ENCODE data around the gene SESN3.
A peak's percentile ranks its signal among the peaks of the same experiment; 100 is the strongest.
"Not testable (repeated sequence)": the region's sequence is repeated elsewhere in the genome, so short reads cannot be mapped to it uniquely, and the experiment has no call there.

The SESN3 gene, protein sequence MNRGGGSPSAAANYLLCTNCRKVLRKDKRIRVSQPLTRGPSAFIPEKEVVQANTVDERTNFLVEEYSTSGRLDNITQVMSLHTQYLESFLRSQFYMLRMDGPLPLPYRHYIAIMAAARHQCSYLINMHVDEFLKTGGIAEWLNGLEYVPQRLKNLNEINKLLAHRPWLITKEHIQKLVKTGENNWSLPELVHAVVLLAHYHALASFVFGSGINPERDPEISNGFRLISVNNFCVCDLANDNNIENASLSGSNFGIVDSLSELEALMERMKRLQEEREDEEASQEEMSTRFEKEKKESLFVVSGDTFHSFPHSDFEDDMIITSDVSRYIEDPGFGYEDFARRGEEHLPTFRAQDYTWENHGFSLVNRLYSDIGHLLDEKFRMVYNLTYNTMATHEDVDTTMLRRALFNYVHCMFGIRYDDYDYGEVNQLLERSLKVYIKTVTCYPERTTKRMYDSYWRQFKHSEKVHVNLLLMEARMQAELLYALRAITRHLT

DNA sequence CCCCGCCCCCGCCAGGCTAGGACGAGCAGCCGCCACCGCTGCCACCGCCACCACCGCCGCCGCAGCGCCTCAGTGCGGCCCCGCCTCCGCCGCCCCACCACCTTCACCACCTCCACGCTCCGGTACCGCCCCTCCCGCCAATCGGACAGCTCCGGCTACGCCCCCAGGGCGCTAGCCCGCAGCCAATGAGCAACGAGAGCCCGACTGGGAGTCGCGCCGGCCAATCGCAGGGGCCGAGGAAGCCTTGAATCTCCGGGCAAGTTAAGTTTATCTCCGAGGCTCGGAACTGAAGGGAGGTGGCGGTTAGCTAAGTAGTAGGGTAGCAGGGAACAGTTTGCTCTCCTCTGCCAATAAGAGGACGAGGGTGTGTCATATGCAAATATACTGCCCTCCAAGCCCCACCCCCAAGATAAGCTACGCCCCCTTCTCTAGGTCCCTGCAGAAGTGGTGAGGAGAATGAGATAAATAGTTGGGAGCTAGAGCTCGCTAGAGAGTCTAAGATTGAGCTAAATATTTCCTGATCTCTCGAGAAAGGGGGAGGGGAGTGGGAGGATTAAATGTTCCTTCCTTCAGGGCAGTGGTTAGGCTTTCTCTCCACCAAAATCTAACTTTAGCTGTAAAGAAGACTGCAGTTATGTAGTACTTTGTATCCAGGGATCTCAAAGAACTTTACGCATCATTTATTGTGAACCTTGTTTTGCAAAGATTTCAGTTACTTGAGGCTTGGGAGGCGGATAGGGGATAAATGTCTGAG is at the start of gene SESN3:
Gene SESN3 (minus strand): TSS at position 76 of the 754 bp plus-strand sequence. CDS start 342 bp downstream, outside the sequence.
- peak; percentile 97 for DNase-seq (ENCODE audit: low read depth)

DNA sequence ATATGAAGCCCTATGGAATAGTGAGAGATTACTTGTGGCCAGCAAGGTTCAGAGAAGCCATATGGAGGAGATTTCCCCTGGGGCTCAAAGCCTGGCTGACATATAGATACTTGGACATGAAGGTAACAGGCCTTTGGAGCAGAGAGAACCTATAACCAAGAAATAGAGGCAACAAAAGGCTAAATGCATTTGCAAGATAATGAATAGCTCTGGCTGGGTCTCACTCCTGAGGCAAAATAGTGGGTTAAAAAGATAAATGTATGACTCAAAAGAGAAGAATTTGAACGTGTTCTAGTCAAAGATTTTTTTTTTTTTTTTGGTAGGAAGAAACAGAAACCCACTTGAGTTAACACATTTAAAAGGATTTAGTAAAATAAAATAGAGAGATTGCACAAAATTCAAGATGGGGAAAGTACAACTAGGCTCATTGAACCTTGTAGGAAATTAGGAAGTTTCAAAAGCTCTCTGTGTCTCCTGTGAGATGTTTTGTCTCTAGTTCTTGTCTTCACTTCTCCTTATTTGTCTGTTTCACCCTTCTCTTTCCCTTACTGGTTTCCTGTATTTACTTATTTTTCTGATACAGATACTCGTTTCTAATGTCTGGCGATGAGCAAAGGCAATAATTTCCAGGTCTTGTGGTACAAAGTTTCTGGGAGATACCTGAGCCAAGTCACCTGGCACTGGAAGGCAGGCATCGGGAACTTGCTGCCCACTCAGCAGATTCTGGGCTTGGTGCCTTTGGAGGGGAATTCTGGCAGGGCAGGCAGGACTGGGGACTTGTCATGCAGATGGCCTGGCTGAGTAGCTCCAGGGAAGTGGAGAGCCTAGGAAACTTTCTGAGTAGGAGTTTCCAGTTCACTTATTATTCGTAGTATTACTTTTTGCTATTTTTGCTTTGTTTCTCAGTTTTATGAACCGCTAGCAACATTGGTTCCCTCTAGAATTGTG is 49.2 kb upstream of the SESN3 start:
- DNase-seq (ENCODE audit: low read depth) = no peak

DNA sequence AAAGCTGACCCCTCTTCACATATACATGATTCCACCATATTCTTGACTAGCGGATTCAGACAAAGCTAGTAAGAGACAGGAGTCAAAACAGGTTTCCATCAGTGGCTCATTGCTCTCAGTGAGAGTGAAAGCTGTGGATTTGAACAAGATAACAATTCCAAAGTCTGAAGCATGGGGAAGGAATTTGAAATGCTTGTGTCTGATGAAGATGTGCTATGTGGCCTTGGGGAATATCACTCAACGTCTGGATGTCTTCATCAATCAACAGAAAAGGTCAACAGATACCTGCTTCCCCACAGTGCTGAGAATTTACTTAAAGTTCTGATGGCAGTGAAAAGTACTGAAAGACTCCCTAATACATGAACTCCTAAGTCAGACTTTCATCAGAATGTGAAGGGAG is 46.9 kb upstream of the SESN3 start:
- DNase-seq (ENCODE audit: low read depth) = no peak

DNA sequence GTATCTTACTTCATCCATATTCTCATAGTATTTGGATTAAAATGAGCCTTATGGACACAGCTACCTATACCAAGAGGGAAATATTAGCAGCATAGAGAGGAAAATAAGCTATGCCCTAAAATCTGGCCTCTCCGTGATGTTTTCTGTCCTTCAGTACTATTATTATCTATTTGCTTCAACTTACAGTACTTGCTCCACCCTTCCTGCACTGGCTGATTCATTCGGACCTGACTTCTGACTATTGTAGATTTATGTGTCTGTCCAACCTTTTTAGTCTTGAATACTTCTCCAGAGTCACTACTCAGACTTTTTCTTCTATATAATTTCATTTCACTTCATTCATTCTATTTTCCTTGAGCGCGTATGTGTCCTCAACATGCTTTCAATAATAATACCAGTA is 45.1 kb upstream of the SESN3 start:
- no peak for DNase-seq (ENCODE audit: low read depth)

DNA sequence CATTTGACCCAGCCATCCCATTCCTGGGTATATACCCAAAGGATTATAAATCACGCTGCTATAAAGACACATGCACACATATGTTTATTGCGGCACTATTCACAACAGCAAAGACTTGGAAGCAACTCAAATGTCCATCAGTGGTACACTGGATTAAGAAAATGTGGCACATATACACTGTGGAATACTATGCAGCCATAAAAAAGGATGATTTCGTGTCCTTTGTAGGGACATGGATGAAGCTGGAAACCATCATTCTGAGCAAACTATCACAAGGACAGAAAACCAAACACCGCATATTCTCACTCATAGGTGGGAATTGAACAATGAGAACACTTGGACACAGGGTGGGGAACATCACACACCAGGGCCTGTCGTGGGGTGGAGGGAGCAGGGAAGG is 42.6 kb upstream of the SESN3 start:
- not testable (repeated sequence) for DNase-seq (ENCODE audit: low read depth)

DNA sequence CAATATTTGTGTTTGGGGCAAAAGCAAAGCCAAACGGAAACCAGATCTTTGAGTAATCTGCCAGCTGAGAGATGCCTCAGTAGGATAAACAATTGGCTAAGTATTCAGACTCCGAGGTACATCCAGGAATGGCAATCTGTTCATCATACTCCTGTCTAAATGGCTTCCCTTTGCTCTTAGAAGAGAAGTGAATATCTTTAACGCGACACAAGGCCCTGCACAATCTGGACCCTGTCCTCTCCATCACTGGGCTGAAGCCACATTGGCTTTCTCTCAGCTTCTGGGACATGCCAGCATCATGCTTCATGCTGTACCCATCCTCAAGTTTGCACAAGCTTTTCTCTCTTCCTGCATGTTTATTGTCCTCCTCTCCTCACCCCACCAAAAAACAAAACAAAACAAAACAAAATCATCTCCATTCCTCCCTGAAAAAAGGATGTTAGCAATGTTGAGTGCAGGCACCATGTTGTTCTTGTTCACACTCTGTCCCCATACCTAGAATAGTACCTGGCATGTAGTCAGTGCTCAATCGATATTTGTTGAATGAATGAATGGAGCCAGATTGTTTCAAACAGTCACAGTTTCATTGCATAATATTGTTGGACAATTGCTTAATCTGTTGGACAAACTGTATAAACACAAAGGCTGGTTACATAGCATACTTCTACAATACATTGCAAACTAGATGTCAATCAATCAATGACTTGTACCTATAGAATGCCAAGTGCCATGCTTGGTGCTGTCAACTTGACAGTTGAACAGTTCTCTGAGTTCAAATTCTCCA is 38.2 kb upstream of the SESN3 start:
- no peak for DNase-seq (ENCODE audit: low read depth)

DNA sequence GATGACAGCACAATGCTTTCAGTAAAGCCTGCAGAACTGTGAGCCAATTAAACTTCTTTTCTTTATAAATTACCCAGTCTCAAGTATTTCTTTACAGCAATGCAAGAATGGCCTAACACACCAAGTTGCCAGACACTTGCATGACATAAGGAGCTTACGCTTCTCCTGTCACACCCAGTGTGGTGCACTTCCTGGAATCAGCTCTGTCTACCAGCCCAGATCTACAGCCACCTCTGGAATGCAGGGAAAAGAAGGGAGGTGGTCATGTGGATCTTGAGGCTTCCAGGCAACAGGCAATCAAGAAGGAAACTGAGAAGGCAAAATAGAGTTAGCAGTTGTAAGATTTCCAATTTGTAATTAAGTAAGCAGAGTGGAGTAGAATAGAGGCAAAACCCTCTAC is 37.4 kb upstream of the SESN3 start:
- DNase-seq (ENCODE audit: low read depth) = no peak

DNA sequence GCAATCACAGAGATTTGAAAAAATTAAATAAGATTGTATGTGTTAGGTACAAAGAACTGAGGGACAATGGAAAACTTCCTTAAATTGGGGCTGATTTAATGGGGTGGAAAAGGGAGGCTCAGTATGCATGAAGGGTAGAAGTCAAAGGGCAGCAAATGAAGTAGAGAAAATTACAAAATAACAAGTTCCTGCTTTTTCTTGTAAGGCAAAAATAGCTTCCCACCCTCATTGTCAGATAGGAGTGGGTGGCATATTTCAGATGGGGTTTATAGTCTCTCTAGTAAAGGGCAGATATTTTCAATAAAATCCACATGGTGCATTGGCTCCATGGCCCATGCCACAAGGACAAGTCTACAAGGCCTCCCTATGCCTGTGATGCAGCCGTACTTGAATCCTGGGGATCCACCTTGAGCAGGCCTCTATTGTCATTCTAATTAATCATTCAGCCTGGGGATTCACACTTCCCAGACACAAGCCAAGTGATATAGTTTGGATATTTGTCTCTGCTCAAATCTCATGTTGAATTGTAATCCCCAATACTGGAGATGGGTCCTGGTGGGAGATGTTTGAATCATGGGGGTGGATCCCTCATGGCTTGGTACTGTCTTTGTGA is 36.7 kb upstream of the SESN3 start:
- no peak for DNase-seq (ENCODE audit: low read depth)

DNA sequence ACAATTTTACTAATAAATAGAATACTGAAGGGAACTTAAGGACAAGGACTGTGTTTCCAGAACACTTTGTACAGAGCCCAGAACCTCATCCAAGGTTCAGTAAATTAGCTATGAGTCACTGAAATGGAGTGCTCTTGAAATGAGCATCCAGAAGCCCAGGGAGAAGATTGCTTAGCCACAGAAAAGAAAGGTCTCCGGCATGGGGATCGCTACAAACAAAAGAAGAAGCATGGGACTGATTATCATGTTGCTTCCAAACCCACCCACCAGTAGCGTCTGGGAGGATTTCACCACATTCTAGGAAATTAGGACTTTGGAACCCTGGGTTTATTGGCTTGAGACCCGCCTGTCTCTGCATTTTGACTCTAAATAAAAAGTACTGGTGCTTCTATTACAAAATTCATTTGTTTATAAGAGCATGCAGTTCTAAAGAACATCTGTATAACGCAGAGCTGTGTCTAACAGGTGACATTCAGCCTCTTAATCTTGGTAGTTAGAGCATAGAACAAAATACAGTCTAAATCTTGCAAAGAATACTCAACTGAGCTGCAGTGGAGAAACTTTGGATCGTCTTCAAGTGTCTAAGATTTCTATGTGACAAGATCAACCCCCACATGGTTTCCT is 35.9 kb upstream of the SESN3 start:
- no peak for DNase-seq (ENCODE audit: low read depth)

DNA sequence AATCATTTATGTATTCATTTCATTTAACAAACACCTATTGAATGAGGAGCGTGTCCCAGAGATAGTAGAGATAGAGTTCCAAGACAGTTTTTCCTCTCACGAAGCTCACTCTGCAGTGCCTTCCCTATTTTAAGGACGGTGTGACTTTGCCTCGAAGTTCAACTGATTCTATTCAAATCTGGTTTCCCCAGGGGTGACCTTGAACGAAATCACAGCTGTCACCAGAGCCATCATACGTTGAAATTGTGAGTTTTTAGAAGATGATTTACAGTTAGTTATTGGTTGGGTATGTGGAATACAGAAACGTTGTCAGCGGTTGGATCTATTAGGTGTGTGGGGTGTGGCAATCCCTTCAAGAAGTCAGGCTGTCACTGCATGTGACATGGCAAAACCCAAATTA is 33.9 kb upstream of the SESN3 start:
- no peak for DNase-seq (ENCODE audit: low read depth)

DNA sequence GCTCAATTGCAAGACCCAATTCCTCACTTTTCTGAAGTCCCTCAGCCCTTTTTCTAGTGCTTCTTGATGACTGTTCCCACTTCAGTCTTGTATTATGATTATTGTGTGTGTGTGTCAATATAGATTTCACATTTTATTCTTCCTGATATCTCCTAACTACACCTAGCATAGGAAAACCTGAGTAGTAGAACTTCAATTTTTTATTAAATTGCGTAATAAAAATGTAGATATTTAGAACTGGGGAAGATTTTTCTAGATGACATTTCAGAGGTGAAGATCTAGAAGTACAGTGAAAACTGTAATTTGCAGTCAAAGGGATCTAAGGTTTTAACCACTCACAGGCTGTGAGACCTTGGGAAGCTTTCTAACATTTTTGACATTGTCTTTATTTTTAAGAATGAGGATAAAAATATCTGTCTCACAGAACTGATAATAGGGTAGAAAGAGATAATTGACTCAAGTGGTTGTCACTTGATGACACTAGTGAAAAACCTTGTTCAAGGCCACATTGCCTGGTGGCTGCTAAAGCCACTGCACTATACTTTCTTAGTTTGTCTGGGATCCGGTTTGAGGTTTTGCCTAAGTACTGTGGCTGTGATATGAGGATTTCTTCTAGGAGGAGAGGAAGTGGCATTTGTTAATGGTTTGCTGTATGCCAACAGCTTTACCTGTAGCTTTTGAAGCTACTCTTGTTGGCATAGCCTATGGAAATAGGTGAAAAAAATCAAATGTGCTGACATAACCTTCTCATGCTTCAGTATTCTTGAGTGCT is 32.2 kb upstream of the SESN3 start:
- no peak for DNase-seq (ENCODE audit: low read depth)

DNA sequence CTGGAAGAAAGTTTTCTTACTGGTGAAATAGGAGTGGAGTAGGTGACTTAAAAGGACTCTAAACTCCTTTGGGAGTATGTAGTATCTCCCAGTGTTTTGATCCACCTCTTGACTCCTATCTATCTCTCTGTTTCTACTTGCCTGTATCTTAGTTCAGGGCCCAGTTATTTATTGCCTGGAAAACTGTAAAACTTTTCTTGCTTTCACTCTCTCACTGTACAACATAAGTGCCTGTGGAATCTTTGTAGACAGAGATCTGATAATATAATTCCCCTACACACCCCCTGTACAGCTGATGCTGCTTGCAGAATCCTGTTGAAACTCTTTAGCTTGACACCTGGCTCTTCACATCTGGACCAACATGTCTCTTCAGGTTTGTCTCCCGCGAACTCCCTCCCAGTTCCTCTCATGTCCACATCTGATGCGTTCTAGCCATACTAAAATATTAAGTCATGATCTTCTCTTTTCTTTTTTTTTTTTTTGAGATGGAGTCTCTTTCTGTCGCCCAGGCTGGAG is 26.5 kb upstream of the SESN3 start:
- DNase-seq (ENCODE audit: low read depth) = no peak

DNA sequence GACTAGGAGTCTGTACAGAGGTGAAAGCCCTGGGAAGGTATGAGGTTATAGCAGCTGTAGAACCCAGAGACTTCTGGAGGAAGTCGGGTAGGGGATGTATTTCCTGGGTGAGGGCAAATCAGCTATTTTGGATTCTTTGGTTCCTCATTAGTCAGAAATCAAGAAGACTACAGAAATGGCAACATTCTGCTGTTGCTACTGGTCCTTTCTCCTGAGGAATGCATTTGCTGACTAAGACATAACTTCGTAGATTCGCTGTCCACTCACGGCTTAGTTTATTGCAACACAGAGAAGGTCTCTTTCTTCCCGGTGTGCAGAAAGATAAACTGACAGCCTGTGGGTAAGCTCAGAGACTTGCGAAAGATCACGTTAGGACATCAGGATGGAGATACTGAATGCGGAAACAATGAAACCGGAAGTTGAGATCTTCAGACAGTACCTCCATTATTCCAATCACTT is 25.3 kb upstream of the SESN3 start:
- DNase-seq (ENCODE audit: low read depth) = no peak

DNA sequence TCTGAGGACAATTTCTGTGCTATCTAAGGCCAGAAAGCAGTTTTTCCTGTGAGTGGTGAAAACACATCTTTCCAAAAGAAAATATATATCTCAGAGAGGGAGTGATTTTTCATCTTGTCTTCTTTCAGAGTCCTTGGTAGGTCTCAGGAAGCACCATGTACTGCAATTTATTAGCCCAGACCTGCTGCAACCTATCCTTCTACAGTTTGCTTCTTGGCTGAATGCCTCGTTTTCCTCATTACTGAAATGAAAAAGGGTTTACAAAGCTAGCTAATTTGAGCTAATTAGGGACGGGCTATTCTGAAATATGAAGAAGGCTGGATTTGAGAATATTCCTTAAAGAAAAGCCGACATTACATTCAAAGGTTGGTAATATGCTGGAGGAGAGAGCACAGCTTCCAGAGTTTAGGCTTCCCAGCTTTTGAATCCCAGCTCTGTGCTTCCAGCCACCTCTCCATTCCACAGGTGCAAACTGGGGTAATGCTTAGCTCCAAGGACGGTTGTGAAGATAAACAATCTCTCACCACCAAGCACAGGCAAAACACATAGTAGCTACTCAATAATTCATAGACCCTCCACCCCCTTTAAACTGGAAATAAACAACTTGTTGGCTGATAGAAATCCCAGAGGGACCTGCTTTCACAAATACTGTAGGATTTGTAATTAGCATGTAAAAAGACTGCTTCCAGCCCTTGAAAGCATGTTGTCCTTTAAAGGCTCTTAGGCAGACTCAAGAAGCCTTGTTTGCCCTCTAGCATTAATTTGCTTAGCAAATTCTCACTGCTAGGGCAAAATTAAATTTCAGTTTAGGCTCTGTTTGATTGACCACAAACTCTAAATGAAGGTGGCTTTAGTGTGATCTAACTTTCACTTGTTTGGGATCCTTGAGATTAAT is 24.5 kb upstream of the SESN3 start:
- DNase-seq (ENCODE audit: low read depth) = no peak

DNA sequence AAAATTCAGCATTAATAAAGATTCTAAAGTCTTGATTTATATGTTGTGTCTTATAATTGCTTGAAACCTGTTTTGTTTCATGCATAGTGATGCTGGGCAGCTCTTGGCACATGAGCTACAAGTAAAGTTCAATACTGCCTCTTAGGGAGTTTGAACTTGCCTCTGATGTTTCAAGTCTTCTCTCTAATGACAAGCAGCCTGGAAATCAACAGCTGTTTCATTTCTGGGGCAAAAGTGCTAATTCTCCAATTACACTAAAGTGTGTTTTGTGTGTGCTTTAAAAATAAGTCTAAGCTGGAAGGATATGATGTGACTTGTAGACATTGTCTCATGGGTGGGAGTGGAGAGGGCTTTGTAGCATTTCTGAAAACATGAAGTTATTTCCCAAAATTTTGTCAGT is 23.7 kb upstream of the SESN3 start:
- no peak for DNase-seq (ENCODE audit: low read depth)

DNA sequence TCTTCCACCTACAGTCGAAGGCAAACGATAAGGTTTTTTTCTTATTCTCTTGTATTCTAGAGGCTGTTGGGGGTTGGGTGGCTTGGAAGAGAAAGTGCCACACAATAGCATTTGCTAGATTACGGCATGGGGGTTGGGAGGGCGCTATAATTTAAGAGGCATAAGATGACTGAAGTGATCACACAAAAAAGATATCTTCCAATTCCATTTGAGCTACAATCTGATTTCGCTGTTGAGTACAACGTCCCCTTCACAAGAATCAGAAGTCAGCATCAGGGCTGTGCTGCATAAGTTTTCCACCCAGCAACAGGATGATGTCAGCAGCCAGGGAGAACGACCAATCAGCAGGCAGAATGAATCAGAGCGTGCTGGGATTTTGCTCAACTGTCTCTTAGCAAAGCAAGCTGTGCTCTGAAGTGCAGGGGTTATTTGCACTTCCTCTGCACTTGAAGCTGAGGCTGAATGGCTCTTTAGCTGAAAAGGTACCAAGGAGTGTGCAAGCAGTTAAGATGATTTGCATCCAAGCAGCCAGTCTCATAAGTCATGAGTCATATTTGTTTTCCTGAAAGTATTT is 23.2 kb upstream of the SESN3 start:
- DNase-seq (ENCODE audit: low read depth) = peak; percentile 55

DNA sequence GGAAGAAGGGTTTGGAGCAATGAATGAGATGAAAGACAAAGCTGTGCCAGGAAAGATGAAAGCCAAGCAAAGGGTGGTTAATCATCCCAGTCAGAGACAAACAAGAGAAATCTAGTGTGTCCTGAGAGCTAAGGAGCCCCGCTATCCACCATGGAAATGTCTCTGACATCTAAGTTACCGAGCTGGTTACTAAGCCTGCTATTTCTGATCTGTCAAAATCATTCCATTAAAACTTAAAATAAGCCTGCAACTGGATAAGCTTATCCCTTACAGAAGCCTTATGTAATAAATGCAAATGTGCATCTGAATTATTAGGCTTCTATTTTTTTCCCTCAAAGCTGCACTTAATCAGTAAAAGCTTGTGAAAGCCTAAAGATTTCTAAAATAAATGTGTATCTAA is 22.1 kb upstream of the SESN3 start:
- no peak for DNase-seq (ENCODE audit: low read depth)

DNA sequence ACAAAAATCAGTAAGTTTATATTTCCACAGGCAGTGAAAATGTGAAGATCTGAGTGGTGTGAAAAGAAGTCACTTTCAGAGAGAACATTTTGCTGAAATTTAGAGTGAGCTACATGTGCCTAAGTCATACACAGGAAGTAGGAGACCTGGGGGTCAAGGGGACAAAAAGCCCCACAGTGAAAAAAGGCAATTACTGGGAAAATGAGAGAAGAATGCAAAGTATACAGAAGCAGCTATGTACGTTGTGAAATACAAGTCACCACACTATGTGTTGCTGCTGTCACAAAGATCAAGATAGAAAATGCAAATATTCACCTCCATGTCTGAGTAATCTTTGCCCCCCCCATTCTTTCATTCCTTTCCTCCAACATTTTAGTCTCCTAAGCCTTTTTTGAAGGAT is 21.6 kb upstream of the SESN3 start:
- DNase-seq (ENCODE audit: low read depth) = no peak

Measured in stimulated activated CD8-positive, alpha-beta memory T cell treated with anti-CD3 and anti-CD28 coated beads, Interleukin-12 subunit alpha, Interleukin-12 subunit beta, amount 100 ng/mL, for 4 hours (primary cell).